Psoas muscle (tissue), 8 donors: ENCODE data around the gene DLL3. TPM values are rescaled to one million over a fixed set of nuclear protein-coding genes. Genes with fewer than 3 reads are reported as not detected.

Experiments
- ATAC-seq, 4 donors: fragments of 200-7000 bp; cut with Tn5 transposase; one replicate each; pipeline ENCODE4 v1.9.1; 2020; ENCODE audit warnings: moderate library complexity in 3 of 4, mild to moderate bottlenecking in 2 of 4
- DNase-seq, 2 donors: peaks; one replicate each; pipeline ENCODE4 v3.0.0-alpha.2; 2020
- H3K27ac ChIP-seq: fragments of 200-600 bp; one replicate; pipeline ENCODE4 v1.8.0; 2022
- H3K27me3 ChIP-seq, 3 donors: fragments of 200-600 bp in 1 of 3; one replicate each; pipeline versions ENCODE4 v1.6.1 to v1.8.0; 2013 to 2022; ENCODE audit warnings: low read length in 2 of 3, mild to moderate bottlenecking in 2 of 3, moderate library complexity in 1 of 3; ENCODE audit not compliant: insufficient read depth in 3 of 3
- H3K36me3 ChIP-seq, 2 donors: fragments of 200-600 bp in 1 of 2; one replicate each; pipeline versions ENCODE4 v1.6.1 to v1.8.0; 2013 to 2022; ENCODE audit warnings: low read depth in 1 of 2, mild to moderate bottlenecking in 1 of 2, moderate library complexity in 1 of 2; ENCODE audit not compliant: insufficient read depth in 1 of 2
- H3K4me1 ChIP-seq: fragments of 200-600 bp; one replicate; pipeline ENCODE4 v1.8.0; 2022
- H3K4me3 ChIP-seq: fragments of 200-600 bp; one replicate; pipeline ENCODE4 v1.8.0; 2022; ENCODE audit warnings: mild to moderate bottlenecking
- H3K9me3 ChIP-seq: fragments of 200-600 bp; one replicate; pipeline ENCODE4 v1.8.0; 2022
- WGBS, 3 donors: extraction: QIAGEN DNeasy Blood & Tissue Kit; methylation state at CpG; one replicate each; pipeline versions ENCODE4 v1.1.6 to v1.1.7; 2013; 5-methylcytosine and 5-hydroxymethylcytosine counted together
- intact Hi-C, 2 donors: fragments of 100-400 bp; cut with DNase I; formaldehyde crosslinking; loops; one replicate each; pipeline versions ENCODE4 v1.11.0 to v1.14.2; 2022
- polyA plus RNA-seq, 3 donors: library from polyadenylated mRNA; stranded (reverse); fragments of 200-250 nt; gene quantifications; one replicate each; pipeline ENCODE4 v1.2.3, GENCODE V29; 2013
- total RNA-seq, 4 donors: library from RNA; stranded (reverse); fragmentation: NEBNext Ultra II Directional in 2 of 4; extraction: Animal tissue kit (Norgen Biotek cat#: 25700) in 2 of 4; gene quantifications; one replicate each; pipeline versions ENCODE4 v1.2.1 to v1.2.4, GENCODE V29; 2021 to 2023
- TF ChIP-seq, protein P1 (sequence below): fragments of 200-600 bp; IDR thresholded peaks from one replicate; pipeline ENCODE4 v1.8.0; 2022; ENCODE audit warnings: antibody characterized with exemption
- donor health status: healthy with polysubstance abuse.
- donor health status: DM: no; HTN: no; CAD: no; lungs with moderate emphysema.
- donor health status: Bipolar disorder and iron deficiency.
- donor health status: healthy.
- donor health status: DM: yes; HTN: yes; CAD: no.
- donor health status: DM: no; HTN: no; CAD: no.
- donor health status: DM: no; HTN: no; CAD: no.
- donor health status: DM: yes; HTN: yes; CAD: no.

Gene DLL3
- total and polyA plus RNA-seq, 7 donors: 0.03 to 0.14 TPM; not detected in 5

DNA sequence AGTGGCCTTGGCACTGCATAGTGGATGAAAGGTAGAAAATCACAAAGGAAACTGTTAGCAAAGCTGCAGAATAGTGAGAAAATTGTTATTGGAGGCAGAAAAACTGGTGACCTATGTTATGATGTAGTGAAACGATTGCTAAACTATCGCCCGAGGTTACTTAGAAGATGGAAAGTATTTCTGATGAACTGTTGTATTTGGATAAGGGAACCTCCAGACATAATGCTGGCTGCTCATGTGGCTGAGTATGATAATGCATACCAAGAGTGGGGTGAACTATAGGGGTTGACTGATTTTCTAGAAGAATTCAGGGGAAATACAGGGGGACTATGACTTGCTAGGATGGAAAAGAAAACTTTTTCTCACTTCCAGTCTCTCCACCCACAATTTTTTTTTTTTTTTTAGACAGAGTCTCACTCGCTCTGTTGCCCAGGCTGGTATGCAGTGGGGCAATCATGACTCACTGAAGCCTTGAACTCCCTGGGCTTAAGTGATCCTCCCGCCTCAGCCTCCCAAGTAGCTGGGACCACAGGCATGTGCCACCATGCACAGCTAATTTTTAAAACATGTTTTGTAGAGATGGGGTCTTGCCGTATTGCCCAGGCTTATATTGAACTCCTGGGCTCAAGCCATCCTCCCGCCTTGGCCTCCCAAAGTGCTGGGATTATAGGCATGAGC is 45.6 kb downstream of the DLL3 start:
- 83 to 88% (median 84%) methylated on average over 7 of the region's 7 CpGs for WGBS, 3 donors
- Histone ChIP-seq H3K27me3 (no peaks in the 10 kb centered on the region), H3K4me1 (peaks cover 5% of the 10 kb centered on the region), H3K36me3 (no peaks in the 10 kb centered on the region), H3K4me3 (no peak overlapping the region), H3K9me3 (no peaks in the 10 kb centered on the region), H3K27ac (no peak overlapping the region)
- no peak for DNase-seq
- no peak for ATAC-seq
- intact Hi-C loops: no loop called here
- TF ChIP-seq, protein P1, sequence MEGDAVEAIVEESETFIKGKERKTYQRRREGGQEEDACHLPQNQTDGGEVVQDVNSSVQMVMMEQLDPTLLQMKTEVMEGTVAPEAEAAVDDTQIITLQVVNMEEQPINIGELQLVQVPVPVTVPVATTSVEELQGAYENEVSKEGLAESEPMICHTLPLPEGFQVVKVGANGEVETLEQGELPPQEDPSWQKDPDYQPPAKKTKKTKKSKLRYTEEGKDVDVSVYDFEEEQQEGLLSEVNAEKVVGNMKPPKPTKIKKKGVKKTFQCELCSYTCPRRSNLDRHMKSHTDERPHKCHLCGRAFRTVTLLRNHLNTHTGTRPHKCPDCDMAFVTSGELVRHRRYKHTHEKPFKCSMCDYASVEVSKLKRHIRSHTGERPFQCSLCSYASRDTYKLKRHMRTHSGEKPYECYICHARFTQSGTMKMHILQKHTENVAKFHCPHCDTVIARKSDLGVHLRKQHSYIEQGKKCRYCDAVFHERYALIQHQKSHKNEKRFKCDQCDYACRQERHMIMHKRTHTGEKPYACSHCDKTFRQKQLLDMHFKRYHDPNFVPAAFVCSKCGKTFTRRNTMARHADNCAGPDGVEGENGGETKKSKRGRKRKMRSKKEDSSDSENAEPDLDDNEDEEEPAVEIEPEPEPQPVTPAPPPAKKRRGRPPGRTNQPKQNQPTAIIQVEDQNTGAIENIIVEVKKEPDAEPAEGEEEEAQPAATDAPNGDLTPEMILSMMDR: no peak

DNA sequence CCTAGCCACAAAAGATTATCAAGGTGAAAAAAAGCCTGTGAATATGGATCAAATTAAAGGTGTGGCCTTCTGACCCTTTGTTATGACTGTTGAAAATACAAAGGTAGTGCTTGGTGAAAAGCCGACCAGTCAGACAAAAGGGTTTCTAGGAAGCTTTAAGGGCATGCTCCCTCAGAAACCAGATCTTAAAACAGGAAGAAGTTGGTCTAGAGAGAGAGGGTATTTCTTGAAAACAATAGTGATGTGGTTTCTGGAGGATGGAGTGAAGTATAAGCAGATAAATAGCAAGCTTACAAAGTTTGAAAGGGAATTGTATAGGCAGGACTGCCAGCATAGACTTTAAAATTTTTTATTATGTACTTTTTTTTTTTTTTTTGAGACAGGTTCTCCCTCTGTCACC is 46.2 kb downstream of the DLL3 start:
- TF ChIP-seq, protein P1: no peak
- Histone ChIP-seq H3K4me3 (no peak overlapping the region), H3K27me3 (no peaks in the 10 kb centered on the region), H3K9me3 (no peaks in the 10 kb centered on the region), H3K36me3 (no peaks in the 10 kb centered on the region), H3K27ac (no peak overlapping the region), H3K4me1 (peaks cover 5% of the 10 kb centered on the region)
- 48 to 59% (median 52%) methylated on average over 1 of the region's 1 CpG for WGBS, 3 donors
- intact Hi-C loops: no loop called here
- ATAC-seq (no peak), DNase-seq (no peak)

DNA sequence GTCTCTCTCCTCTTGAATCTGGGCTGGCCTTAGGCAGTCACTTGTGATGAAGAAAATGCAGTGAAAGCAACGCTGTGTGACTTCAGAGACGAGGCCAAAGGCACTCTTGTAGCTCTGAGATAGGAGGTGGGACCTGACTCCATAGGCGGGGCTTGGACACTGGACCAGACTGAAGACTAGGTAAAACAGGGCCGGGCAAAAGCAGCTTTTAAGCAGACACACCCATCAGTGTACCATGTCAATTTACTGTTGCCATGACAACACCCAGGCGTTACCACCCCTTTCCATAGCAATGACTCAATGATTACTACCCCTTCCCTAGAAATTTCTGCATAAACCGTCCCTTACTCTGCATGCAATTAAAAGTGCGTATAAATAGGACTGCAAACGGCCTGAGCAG is 47.9 kb downstream of the DLL3 start:
- Histone ChIP-seq H3K9me3 (no peaks in the 10 kb centered on the region), H3K4me1 (no peaks in the 10 kb centered on the region), H3K27me3 (no peaks in the 10 kb centered on the region), H3K27ac (no peak overlapping the region), H3K36me3 (no peaks in the 10 kb centered on the region), H3K4me3 (no peak overlapping the region)
- ATAC-seq (no peak), DNase-seq (no peak)
- TF ChIP-seq, protein P1: no peak
- intact Hi-C loops: no loop called here
- WGBS, 3 donors: 48 to 61% (median 54%) methylated on average over 8 of the region's 8 CpGs

DNA sequence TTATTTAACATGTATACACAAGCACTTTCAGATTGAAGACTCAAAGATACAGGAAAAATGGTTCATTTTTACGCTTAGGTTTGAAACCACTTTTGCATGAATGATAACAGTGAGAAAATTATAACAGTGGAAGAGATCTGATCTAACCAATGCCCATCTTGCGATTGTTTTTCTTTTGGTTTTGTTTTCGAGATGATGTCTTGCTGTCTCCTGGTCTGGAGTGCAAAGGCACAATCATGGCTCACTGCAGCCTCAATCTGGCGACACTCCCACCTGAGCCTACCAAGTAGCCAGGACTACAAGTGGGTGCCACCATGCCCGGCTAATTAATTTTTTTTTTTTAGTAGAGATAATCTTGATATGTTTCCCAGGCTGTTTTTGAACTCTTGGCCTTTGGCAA is 51.5 kb downstream of the DLL3 start:
- intact Hi-C loops: loop anchor here (2.0 to 5.0 kb wide), 4 partner anchors 122 to 292 kb away; no protein-coding TSS in a partner anchor
- H3K27me3 ChIP-seq: no peaks in the 10 kb centered on the region
- TF ChIP-seq, protein P1: no peak
- no peak for DNase-seq
- no peak overlapping the region for H3K27ac ChIP-seq
- 86 to 88% (median 88%) methylated on average over 5 of the region's 5 CpGs for WGBS, 3 donors
- no peaks in the 10 kb centered on the region for H3K4me1 ChIP-seq
- H3K9me3 ChIP-seq: no peaks in the 10 kb centered on the region
- no peak for ATAC-seq
- no peaks in the 10 kb centered on the region for H3K36me3 ChIP-seq
- no peak overlapping the region for H3K4me3 ChIP-seq
